HG03175 (cell line): Measurements from ENCODE around the gene NCK2.

Experiments used
- ATAC-seq: cut with Tn5 transposase; IDR thresholded peaks from one replicate; pipeline ENCODE4 v1.9.1; 2021; ENCODE audit warnings: mild to moderate bottlenecking, moderate library complexity; ENCODE audit not compliant: unreplicated experiment

NCK2 gene

DNA sequence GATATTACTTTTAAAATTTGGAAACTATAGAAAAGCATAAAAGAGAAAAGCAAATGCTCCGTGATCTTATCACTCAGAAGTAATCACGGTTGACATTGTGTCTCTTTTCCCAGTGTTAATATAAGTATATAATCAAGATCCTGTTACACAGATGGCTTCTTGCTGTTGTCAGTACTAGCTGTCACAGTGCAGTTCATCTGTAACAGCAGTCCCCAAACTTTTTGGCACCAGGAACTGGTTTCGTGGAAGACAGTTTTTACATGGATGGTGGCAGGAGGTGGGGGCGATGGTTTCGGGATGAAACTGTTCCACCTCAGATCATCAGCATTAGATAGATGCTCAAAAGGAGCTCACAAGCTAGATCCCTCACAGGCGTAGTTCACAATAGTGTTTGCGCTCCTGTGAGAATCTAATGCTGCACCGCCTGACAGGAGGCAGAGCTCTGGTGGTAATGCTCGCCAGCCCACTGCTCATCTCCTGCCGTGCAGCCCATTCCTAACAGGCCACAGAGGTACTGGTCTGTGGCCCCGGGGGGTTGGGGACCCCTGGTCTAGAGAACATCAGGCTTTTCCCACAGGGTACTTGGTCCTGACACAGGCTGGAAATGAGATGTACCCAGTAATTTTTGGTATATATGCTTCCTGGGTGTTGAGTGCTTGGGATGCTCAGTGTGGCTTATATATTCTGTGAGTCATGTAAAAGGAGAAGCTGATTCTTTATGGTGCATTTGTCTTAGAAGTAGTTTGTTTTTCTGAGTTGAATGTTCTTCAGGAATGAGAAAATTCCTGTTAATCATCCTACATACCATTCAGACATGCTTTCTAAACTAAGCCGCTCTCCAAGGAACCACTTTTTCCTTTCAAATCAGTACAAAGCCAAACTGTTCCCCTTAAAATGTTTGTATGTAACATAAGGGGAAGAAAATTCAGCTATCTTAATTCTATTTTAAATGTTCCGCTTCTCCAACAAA is 121.8 kb downstream of the NCK2 start:
- no peak for ATAC-seq

DNA sequence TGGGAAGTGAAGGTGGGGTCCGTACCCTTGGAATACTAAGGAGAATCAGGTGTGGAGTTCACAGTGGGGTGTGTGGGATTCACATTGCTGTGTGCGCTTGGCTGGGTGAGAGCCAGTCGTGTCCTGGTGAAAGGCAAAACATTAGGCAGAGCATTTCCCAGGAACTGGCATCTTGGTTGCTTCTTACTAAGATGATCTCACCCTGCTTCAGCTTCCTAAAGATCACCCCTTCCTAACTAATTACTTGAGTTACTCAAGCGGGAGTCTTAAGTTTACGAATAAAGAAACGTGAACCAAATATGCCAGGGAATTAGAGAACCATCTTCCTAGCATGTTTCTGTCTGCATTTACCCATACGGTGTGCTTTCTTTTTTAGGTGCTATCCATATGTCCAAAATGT is 122.9 kb downstream of the NCK2 start:
- ATAC-seq, result no peak

- ATAC-seq, result no peak
These were observed 123.3 kb downstream of the NCK2 start for GRCh38 chr2:105868060-105868459.

DNA sequence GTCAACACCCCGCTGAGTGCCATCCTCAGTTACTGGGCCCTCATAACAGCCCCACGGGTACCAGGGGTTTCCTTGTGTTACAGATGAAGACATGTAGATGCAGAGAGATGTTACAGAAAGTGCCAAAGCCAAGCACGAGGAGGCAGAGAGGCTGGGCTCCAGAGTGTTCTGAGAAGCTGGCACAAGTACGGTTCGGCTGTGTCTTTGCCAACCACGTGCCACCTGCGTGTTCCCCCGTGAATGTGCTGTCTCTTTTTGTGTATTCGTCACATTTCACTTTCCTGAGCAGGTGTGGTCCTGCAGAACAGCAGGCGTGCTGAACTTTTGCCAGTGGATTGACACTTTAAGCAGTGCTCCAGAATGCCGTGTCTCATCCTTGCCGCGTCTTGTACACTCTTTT is 124.6 kb downstream of the NCK2 start:
- ATAC-seq, result no peak

DNA sequence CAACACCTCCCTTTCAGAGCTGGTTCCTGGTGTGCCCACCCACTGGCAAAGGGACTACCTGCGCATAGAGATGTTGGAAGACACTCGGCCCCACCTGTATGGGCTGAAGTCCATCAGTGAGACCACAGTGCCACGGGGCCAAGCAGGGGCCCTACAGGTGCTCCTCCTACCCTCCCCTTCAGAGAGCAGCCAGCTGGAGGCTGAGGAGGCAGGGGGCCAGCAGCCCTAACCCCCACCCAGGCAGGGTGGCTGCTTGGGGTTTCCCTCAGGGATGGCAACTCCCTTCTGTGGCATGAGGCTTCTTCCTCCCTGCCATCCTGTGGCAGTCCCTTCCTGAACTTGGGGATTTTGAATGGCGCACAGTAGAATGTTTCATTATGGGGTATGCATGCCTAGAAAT is 125.3 kb downstream of the NCK2 start:
- ATAC-seq, result no peak

DNA sequence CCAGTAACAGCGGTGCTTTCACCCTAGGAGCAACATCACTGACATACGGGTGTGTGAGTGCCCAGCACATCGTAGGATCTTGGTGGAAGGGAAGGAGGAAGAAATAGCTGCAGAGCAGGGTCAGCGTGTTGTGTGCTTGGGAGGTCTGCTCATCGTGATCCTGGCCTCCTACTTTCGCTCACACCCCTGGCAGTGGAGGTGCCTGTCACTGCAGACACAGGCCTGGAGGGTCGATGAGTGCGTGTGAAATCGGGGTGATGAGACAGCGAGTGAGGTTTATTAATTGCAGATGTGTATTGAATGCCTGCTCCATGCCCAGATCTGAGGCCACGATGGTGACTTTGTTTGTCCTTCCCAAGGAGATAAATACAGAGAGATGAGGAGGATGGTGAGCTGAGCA is 126.1 kb downstream of the NCK2 start:
- ATAC-seq, result no peak

- peak; percentile 43 for ATAC-seq
These were observed 127.5 kb downstream of the NCK2 start for GRCh38 chr2:105872142-105872728.

- no peak for ATAC-seq
These were observed 128.1 kb downstream of the NCK2 start for GRCh38 chr2:105872830-105873229.

DNA sequence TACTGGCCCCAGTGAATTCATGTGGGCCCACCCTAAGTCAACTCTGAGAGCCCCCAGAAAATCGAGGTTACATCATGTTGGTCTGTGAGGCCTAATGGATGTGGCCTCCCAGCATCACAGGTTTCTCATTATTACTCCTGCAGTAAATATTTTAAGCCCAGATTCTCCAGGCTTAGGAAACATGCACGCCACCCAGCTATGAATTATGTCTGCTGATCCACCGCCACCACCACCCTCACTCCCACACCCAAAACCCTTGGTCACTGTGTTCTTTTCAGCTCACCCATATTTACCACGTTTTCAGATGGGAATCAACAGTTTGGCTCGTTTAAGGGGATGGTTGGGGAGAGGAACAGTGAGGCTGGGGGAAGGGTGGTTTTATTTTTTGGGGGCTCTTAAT is 128.6 kb downstream of the NCK2 start:
- ATAC-seq, result no peak

DNA sequence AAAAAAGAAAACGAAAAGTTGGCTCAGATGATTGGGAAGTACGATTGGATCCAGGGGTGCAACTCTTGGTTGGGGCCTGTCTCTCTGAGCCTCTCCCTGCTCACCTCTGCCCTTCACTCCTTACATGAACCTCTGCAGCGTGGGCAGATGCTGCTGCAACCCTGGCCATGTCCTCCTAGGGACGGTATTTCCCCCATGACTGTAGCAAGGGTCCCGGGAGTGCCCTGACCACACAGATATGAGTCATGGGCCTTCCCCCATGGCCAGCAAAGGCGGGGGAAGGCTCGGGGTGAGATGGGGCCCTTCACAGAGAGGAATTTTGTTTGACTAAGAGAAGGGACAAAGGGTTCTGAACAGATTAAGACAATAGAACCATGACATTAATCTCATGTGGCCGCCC is 129.0 kb downstream of the NCK2 start:
- ATAC-seq, result peak; percentile 77

DNA sequence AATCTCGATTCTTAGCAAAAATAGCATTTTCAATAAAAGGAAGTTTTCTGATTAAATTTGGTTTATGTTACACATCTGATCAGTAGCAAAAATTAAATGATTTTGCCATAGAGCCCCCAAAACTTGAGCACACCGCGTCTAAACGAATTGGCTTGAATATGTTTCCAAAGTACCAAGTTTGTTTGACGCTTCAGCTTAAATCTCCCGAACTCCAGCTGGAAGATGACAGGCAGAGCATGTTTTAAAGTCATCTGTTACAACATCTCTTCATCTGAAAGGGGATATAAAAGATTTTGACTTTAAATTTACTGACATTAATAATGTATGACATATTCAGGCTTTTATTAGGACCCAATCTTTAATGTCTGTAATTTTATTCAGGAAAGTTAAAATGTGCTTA is 129.8 kb downstream of the NCK2 start:
- ATAC-seq, result no peak

GRCh38 chr2:105875241-105875640 is 130.5 kb downstream of the NCK2 start:
- no peak for ATAC-seq

GRCh38 chr2:105876191-105876590 is 131.5 kb downstream of the NCK2 start:
- no peak for ATAC-seq

DNA sequence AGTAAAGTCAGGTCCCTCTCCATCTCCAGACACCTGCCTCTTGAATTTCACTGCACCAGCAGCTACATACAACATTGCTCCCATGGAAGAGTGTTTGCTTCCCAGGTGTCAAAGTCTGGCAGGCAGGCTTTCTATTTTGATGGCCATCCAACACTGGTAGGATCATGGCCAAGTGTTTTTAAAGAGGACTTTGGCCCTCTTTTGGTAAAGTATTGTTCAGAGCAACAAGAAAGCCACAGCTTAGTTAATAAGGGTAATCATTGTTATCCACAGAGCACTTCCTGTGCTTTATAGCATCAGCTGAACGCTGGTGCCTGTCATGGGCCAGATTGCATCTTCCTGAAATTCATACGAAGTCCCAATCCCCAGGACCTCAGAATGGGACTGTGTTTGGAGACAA is 133.2 kb downstream of the NCK2 start:
- peak; percentile 51 for ATAC-seq

- no peak for ATAC-seq
These were observed 134.5 kb downstream of the NCK2 start for GRCh38 chr2:105879106-105879802.

DNA sequence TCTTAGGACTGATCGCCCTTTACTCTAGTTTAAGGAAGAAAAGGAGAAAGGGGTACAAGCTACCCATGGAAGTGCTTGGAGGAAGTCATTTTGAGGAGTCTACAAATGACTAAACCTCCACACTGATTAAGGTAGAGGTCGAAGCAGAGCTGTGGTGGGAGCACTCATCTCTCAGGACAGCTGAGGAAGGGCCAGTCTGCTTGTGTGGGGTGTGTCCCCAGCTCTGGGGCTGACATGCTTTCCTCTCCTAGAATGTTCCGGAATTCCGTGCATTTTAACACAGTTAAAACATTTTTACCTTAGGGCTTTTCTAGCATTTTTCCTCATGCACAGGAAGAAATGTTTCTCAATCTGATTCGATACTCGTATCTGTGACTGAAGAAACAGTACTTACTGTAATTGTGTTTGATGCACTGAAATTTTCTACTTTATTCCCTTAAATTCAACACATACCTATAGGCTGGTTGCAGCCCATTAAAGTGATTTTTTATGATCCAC is 135.1 kb downstream of the NCK2 start:
- ATAC-seq, result no peak

- ATAC-seq, result no peak
These were observed 135.9 kb downstream of the NCK2 start for GRCh38 chr2:105880637-105881036.

DNA sequence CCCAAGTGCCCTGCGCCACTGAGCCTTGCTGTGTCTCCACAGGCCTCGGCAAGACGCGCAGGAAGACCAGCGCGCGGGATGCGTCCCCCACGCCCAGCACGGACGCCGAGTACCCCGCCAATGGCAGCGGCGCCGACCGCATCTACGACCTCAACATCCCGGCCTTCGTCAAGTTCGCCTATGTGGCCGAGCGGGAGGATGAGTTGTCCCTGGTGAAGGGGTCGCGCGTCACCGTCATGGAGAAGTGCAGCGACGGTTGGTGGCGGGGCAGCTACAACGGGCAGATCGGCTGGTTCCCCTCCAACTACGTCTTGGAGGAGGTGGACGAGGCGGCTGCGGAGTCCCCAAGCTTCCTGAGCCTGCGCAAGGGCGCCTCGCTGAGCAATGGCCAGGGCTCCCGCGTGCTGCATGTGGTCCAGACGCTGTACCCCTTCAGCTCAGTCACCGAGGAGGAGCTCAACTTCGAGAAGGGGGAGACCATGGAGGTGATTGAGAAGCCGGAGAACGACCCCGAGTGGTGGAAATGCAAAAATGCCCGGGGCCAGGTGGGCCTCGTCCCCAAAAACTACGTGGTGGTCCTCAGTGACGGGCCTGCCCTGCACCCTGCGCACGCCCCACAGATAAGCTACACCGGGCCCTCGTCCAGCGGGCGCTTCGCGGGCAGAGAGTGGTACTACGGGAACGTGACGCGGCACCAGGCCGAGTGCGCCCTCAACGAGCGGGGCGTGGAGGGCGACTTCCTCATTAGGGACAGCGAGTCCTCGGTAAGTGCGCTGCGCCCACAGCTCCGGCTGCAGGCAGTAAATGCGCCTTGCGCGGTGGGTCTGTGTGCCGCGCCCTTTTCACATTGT is 136.8 kb downstream of the NCK2 start:
- ATAC-seq, result no peak

DNA sequence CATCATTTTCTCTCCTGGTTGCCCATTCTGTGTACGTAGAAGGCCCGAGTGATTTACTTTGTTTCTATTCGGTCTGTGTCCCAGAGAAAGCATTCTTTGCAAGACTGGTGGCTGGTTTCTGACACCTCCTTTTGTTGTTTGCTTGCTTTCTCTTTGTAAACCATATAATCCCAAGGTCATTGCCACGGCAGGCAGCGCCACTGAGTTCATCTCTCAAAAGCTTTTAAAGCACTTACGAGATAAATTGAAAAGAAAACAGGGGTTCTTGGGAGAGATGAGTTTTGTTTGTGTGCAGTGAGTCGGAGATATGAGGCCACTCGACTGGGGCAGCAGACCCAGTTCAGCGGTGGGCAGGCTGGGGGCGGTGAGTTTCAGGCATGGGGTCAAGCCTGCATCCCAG is 137.6 kb downstream of the NCK2 start:
- no peak for ATAC-seq

- ATAC-seq, result no peak
These were observed 138.3 kb downstream of the NCK2 start for GRCh38 chr2:105882920-105883435.
